AG10803 (cell line): ENCODE data around the gene BTBD9.

ENCODE experiments used
- DNase-seq: peaks from one replicate; pipeline ENCODE4 v3.0.0; 2010; ENCODE audit warnings: low read depth
- H3K4me3 ChIP-seq: 2 replicates; pipeline ENCODE4 v1.5.1; 2011; ENCODE audit warnings: mild to moderate bottlenecking, low read length, control low read depth
- TF ChIP-seq, protein P1 (sequence below): conservative IDR thresholded peaks from 2 replicates; pipeline ENCODE4 v1.5.1; 2011; ENCODE audit warnings: mild to moderate bottlenecking, low read length, control low read depth, inconsistent platforms

The BTBD9 gene

DNA sequence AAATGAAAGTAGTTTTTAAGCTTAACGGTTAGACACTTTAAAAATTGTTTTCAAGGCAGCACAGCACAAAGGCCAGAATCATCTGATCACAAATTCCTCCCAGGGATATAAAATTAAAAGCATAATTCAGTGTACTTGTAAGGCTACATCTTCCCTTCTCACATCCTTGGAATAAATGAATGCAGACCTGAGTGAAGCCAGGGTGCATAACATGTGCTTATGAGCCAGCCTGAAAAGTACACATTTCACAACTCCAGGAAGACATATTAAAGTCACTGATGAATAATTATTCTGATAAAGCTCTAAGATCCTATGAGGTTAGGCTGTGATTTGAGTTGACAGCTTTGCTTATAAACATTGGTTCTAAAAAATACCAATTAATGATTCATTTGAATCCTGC, 163.6 kb downstream of the BTBD9 start:
- TF ChIP-seq, protein P1, sequence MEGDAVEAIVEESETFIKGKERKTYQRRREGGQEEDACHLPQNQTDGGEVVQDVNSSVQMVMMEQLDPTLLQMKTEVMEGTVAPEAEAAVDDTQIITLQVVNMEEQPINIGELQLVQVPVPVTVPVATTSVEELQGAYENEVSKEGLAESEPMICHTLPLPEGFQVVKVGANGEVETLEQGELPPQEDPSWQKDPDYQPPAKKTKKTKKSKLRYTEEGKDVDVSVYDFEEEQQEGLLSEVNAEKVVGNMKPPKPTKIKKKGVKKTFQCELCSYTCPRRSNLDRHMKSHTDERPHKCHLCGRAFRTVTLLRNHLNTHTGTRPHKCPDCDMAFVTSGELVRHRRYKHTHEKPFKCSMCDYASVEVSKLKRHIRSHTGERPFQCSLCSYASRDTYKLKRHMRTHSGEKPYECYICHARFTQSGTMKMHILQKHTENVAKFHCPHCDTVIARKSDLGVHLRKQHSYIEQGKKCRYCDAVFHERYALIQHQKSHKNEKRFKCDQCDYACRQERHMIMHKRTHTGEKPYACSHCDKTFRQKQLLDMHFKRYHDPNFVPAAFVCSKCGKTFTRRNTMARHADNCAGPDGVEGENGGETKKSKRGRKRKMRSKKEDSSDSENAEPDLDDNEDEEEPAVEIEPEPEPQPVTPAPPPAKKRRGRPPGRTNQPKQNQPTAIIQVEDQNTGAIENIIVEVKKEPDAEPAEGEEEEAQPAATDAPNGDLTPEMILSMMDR, result no peak
- no peak for DNase-seq
- H3K4me3 ChIP-seq, result no peak overlapping the region

DNA sequence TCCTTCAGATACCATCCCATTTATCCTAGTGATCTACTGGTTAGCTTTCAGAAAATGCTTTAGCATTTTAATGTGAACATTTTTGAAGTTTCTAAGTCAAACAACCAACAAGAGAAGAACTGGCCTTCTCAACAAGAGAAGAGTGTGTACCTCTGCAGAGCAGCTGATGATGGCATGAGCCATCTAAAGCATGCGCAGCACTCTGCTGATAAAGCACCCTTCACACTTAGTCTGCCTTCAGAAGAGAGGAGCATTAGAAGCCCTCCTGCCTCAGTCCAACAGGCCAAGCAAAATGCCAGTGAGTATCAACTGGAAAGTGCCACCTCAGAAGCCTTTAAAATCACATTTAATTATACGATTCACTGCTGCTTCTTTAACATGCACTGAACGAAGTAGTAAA, 169.2 kb downstream of the BTBD9 start:
- DNase-seq, result no peak
- TF ChIP-seq, protein P1, result no peak
- H3K4me3 ChIP-seq, result no peak overlapping the region

DNA sequence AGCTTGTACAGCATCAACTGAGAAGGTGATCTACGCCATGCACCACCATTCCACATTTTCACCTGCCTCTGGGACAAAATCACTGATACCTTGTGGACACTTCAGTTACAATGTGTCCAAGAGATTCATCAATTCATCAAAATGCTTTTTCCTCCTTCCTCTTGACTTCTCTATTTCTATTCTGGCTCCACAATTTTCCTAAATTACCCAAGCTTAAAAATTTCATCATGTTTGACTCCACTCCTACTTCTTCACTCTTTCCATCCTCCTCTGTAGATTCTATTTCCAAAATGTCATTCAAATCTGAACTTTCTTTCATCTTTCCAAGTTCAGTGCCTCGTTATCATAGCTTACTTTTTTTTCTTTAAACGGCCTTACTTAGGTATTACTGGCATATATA, 172.2 kb downstream of the BTBD9 start:
- H3K4me3 ChIP-seq, result no peak overlapping the region
- TF ChIP-seq, protein P1, result no peak
- DNase-seq, result no peak

DNA sequence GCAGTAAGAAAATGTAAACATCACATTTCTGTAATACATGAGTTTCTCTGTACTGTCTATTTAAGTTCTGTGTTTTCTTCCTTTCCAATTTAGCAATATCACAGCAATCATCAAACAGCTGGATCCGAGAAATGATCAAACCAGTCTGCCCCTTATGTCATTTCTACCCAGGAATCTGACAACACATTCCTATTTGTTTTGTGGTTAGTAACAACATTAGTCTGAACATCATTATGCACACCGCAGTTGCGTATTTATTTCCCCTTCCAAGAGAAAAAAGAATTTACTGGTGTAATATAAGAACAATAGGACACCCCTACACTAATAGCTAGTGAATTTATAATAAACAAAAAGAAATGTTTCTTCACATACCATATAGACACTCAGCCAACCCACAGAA, 179.5 kb downstream of the BTBD9 start:
- no peak overlapping the region for H3K4me3 ChIP-seq

GRCh38 chr6:38459291-38459690, 180.4 kb downstream of the BTBD9 start:
- no peak overlapping the region for H3K4me3 ChIP-seq
- TF ChIP-seq, protein P1, result no peak
- peak; percentile 48 for DNase-seq

More for the DNA sequence above, 179.5 kb downstream of the BTBD9 start:
- peak; percentile 98 for DNase-seq
- TF ChIP-seq, protein P1, result no peak

- H3K4me3 ChIP-seq, result no peak overlapping the region
- DNase-seq, result no peak
- TF ChIP-seq, protein P1, result no peak
Measured at GRCh38 chr6:38453861-38454260, 185.9 kb downstream of the BTBD9 start.

GRCh38 chr6:38452816-38453660, 186.7 kb downstream of the BTBD9 start:
- TF ChIP-seq, protein P1, result no peak
- DNase-seq, result peak; percentile 31
- H3K4me3 ChIP-seq, result no peak overlapping the region
